GM21423 (cell line): ENCODE data around the gene CHGA.
A peak's percentile ranks its signal among the peaks of the same experiment; 100 is the strongest.

Experiments
- ATAC-seq: cut with Tn5 transposase; IDR thresholded peaks from one replicate; pipeline ENCODE4 v1.9.1; 2021; ENCODE audit warnings: mild to moderate bottlenecking, moderate library complexity; ENCODE audit not compliant: unreplicated experiment

CHGA gene

GRCh38 chr14:92959189-92959531, 36.2 kb downstream of the CHGA start:
- no peak for ATAC-seq

DNA sequence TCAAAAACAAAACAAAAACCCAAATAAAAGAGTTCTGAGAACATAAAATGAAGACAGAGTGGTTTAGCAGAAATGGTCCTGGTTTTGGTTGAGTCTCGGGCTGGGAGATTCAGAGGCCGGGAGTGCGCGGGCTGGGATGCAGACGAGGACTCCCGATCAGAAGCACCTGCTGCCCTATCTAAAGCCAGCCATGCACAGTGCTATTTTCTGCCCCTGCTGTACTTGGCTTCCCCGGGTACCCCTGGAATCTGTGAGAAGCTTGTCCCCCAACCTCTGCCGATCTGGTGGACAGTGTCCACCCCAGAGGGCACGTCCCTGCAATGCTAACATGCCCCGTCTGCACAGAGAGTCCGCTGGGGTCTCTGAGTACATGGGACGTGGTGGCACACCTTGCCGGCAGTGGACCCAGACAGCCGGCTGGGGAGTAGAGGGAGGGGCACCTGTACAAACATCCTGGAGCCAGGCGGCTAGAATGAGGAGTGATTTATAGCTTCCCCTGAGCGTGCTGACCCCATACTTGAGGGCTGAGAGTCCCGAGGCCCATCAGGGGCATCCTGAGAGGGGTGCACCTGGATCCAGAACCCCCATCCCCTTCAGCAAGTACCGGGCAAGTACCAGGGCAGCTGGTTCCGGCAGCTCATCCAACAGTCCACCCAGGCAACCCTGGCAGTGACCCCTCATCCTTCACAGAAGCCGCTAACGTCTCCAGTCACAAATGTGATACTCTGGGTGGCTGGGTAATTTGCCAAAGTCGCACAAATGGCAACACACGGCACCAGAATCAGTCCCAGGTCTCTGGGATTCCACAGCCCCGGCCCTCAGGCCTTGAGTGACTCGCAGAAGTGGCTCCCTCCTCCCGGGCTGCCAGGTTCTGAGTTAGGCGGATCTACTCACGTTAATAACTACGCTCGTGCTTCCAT, 37.1 kb downstream of the CHGA start:
- no peak for ATAC-seq

DNA sequence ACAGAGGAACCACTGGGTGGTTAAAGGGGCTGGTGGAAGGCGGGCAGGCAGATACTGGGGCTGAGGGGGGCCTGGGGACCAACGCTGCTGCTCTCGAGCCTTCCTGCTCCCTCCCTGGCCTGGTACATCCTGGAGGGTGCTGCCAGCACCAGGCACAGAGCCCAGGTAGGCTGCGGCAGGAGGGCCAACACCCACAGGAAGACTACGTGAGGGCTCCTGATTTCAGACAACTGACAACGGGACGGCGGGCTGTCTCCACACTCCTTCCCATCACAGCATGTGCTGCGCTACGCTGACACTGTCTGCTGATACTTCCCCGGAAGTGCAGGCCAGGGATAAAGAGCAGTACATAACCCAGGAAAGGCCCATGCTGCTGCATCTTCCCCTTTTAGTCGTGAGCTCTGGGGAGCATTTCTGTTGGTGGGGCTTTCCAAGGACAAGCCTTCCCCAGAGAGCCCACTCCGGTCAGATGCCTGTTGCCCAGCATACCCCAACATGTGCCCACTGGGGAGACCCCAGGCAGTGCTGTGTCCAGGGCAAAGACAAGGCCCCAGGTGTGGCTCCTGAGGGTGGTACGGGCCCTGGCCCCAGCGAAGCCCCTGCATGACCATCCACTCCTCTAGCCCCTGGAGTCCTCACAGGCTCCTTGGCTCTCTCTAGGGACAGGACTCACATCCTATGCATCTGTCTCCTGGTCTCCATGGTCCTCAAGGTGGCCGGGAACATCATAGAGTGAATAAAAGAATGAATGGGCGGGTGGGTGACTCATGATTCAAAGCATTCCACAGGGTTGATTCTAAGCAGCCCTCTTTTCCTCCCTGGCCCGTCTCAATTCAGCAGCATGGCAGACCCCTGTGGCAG, 38.0 kb downstream of the CHGA start:
- ATAC-seq = no peak

- ATAC-seq = no peak
Measured at GRCh38 chr14:92961567-92961855, 38.6 kb downstream of the CHGA start.

- no peak for ATAC-seq
Measured at GRCh38 chr14:92962031-92962830, 39.3 kb downstream of the CHGA start.

GRCh38 chr14:92962831-92963095, 39.8 kb downstream of the CHGA start:
- ATAC-seq = no peak

DNA sequence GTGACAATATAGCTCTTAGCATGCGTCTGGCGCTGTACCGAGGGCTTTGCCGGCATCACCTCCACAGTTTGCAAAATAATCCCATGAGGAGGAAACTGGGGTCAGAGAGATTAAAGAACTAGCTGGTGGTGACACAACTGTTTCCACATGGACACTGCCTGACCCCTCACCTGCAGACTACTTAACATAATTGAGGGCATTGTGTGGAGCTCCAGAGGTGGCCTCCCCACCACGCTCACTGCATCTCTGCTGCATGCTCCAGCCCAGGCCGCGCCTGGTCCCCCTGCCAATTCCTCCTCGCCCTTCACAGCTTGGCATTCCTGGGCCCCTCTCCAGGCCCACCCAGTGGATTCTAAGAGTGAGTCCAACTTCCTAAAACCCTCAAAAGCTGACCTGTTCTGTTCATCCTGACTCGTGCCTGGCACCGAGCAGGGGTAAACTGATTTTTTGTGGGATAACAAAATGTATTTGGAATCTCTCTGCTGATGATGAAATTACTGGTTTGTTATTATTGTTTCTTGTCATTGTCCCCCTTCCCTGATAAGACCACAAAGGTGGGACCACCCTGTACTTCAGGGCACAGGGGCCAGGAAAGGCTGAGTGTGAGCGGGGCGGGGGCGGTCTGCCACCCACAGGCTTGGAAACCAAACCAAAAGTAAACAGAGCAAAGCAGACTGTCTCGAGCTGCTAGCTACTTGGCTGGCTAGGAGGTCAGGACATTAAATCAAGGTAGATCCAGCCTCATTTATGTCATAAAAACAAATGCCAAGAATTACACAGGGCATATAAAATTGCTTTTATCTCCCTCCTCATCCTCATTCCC, 40.6 kb downstream of the CHGA start:
- ATAC-seq = no peak

GRCh38 chr14:92964124-92965109, 41.5 kb downstream of the CHGA start:
- peak; percentile 51 for ATAC-seq

- no peak for ATAC-seq
Measured at GRCh38 chr14:92965281-92965680, 42.3 kb downstream of the CHGA start.

- ATAC-seq = no peak
Measured at GRCh38 chr14:92967346-92967926, 44.5 kb downstream of the CHGA start.

DNA sequence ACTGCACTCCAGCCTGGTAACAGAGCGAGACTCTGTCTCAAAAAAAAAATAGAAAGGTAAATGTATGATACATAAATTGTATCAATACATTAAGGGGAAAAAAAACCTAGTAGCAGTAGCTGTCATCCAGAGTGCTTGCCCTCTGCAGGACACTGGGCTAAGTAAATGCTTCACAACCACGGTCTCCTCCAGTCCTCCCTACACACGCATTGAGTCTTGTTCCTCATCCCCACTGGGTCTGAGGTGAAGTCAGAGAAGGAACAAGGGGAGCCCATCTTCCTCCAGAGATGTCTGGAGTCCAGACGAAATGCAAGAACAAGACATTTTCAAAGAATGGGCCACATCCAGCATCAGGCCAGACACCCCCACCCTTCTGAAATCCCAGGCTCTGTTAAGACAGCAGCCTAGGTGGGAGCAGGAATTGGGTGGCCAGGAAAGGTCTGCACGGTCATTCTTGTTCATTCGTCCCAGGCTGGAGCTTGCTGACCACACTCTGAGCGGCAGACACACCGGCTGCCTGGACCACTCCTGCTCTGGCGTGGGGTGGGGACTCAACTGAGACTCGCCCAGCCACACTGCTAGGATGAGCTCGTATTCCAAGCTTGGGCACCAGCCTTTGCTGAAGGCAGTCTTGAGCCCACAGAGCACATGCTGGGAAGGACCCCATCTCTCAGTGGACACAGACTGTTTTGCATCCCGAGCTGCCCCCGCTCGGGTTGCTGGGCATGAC, 45.5 kb downstream of the CHGA start:
- ATAC-seq = no peak

DNA sequence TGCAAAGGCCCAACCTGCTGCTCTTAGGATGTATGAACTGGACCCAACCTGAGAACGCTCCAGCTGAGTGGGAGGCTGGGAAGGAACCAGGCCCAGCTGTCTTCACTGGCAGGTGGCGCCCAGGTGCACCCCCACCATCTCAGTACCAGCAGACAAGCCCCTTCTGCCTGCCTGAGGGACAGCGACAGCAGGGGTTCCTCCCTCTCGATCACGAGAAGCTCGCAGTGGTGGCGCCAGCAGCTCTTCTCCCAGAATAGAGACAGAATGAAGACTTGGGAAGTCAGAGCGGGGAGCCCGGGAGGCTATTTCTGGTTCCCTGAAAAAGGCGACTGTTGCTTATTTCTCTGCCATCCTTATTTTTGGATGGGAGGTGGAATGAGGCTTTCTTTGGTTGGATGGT, 46.5 kb downstream of the CHGA start:
- ATAC-seq = no peak

GRCh38 chr14:92969871-92970270, 46.9 kb downstream of the CHGA start:
- ATAC-seq = no peak

DNA sequence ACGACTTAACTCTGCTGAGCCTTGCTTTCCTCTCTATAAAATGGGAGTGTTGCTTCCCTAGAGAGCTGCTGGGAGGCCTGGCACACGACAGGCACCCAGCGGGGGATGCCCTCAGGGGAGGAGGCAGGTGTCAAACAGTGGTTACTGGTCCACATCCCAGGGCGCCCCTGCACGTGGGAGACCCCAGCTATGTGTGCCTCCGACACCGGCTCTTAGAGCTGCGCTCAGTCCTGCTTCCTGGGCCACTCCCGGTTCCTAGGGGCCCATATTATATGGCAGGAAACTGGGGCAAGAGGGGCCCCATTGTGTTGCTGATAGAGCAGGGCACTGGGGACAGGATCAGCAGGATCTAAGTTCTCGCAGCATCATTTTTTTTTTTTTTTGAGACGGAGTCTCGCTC, 47.3 kb downstream of the CHGA start:
- no peak for ATAC-seq

- no peak for ATAC-seq
Measured at GRCh38 chr14:92971601-92972180, 48.7 kb downstream of the CHGA start.

- ATAC-seq = no peak
Measured at GRCh38 chr14:92973261-92973797, 50.4 kb downstream of the CHGA start.

DNA sequence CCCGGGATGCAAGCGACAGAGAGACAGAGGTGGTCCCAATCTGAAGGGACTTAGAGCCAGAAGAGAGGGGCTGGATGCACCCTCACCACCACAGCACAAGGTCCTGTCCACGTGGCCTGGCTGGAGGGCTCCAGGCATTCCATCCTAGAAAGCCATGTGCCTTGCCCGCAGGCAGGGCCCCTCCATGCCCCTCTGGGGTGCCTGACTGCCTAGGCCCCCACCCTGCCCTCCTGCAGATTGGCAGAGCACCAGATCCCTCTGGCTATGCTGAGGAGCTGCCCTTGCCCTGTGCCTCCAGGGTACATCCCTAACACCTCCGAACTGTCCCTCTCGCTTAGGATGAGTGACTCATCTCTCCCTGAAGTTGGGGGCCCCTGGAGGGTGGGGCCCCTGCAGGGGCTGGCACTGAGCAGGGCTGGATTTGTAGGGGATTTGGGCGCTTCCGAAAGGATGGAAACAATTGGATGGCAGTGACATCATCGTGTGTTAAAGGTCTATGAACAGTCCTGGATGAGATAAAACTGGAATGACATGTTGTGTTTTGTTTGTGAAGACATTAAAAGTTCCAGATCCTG, 50.9 kb downstream of the CHGA start:
- no peak for ATAC-seq
